Cardiac muscle cell (in vitro differentiated cells and primary cell): ENCODE data around the gene COX20. TPM values are rescaled to one million over a fixed set of nuclear protein-coding genes. Genes with fewer than 3 reads are reported as not detected.

Experiments used
- DNase-seq, 2 donors: peaks; one replicate each; pipeline versions ENCODE4 v3.0.0 to v3.0.0-alpha.2; 2010 to 2017; ENCODE audit warnings: low read depth in 1 of 2, low spot score in 1 of 2
- H3K27ac ChIP-seq: fragments of 200-600 bp; sonication (generic); 2 replicates; pipeline ENCODE4 v1.5.1; 2016
- H3K27me3 ChIP-seq: fragments of 200-600 bp; sonication (generic); 2 replicates; pipeline ENCODE4 v1.6.0; 2016; ENCODE audit warnings: control low read depth
- H3K36me3 ChIP-seq: fragments of 200-600 bp; sonication (generic); 2 replicates; pipeline ENCODE4 v1.5.1; 2016; ENCODE audit warnings: control low read depth
- H3K4me1 ChIP-seq: fragments of 200-600 bp; sonication (generic); 2 replicates; pipeline ENCODE4 v1.8.1; 2017; ENCODE audit warnings: low read depth, mild to moderate bottlenecking, mixed run types
- H3K4me3 ChIP-seq: fragments of 200-600 bp; sonication (generic); 2 replicates; pipeline ENCODE4 v1.5.1; 2016; ENCODE audit warnings: mild to moderate bottlenecking
- H3K9me3 ChIP-seq: fragments of 200-600 bp; sonication (generic); 2 replicates; pipeline ENCODE4 v1.5.1; 2017; ENCODE audit warnings: low read depth, mild to moderate bottlenecking, control low read depth
- polyA plus RNA-seq: library from polyadenylated mRNA; unstranded; fragments of >200 nt; fragmentation: Nextera tagmentation; extraction: Ambion mirVana; gene quantifications from 2 replicates; pipeline ENCODE4 v1.2.1, GENCODE V29; 2016
- total RNA-seq: library from RNA; depleted of rRNA; stranded (reverse); fragments of >200 nt; gene quantifications from 2 replicates; pipeline ENCODE4 v1.2.3, GENCODE V29; 2016
- TF ChIP-seq, protein P1 (sequence below): IDR thresholded peaks from 2 replicates; pipeline ENCODE4 v1.5.1; 2012; ENCODE audit warnings: low read depth, mild to moderate bottlenecking, low read length

Gene COX20
- total and polyA plus RNA-seq, 2 experiments from 2014 or later: 55.8 to 104 TPM

DNA sequence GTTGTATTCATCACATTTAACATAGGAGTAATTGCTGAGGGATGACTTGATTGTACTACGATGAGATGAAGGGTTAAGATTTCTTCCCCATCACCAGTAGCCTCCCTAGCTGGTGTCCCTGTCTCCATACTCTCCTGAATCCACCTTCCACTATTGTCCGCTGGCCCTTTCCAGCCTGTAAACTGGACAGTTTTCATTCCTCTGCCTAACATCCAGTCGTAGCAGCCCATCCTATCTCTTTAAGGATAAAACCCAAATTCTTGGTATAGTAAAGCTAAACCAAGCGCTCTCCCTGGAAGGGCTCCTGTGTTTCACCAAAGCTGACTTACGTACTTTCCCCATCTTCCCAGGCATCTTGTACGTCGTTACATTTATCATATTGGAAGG lies 670 bp downstream of the COX20 start:
- Histone ChIP-seq H3K36me3 (peaks cover 3% of the 10 kb centered on the region), H3K27ac (peak overlapping the region; percentile 100), H3K27me3 (no peaks in the 10 kb centered on the region), H3K9me3 (no peaks in the 10 kb centered on the region), H3K4me3 (peak overlapping the region; percentile 57), H3K4me1 (peaks cover 18% of the 10 kb centered on the region)
- TF ChIP-seq, protein P1, sequence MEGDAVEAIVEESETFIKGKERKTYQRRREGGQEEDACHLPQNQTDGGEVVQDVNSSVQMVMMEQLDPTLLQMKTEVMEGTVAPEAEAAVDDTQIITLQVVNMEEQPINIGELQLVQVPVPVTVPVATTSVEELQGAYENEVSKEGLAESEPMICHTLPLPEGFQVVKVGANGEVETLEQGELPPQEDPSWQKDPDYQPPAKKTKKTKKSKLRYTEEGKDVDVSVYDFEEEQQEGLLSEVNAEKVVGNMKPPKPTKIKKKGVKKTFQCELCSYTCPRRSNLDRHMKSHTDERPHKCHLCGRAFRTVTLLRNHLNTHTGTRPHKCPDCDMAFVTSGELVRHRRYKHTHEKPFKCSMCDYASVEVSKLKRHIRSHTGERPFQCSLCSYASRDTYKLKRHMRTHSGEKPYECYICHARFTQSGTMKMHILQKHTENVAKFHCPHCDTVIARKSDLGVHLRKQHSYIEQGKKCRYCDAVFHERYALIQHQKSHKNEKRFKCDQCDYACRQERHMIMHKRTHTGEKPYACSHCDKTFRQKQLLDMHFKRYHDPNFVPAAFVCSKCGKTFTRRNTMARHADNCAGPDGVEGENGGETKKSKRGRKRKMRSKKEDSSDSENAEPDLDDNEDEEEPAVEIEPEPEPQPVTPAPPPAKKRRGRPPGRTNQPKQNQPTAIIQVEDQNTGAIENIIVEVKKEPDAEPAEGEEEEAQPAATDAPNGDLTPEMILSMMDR: no peak
- DNase-seq: peak in 1 of 2 donors; percentile 42

- Histone ChIP-seq H3K27me3 (no peaks in the 10 kb centered on the region), H3K27ac (peak overlapping the region; percentile 100), H3K4me3 (peak overlapping the region; percentile 57), H3K9me3 (no peaks in the 10 kb centered on the region), H3K36me3 (peaks cover 3% of the 10 kb centered on the region), H3K4me1 (peaks cover 18% of the 10 kb centered on the region)
- peak in 1 of 2 donors; percentile 26 for DNase-seq
- TF ChIP-seq, protein P1: no peak
Measured at GRCh38 chr1:244836584-244836983, 1.1 kb downstream of the COX20 start.

DNA sequence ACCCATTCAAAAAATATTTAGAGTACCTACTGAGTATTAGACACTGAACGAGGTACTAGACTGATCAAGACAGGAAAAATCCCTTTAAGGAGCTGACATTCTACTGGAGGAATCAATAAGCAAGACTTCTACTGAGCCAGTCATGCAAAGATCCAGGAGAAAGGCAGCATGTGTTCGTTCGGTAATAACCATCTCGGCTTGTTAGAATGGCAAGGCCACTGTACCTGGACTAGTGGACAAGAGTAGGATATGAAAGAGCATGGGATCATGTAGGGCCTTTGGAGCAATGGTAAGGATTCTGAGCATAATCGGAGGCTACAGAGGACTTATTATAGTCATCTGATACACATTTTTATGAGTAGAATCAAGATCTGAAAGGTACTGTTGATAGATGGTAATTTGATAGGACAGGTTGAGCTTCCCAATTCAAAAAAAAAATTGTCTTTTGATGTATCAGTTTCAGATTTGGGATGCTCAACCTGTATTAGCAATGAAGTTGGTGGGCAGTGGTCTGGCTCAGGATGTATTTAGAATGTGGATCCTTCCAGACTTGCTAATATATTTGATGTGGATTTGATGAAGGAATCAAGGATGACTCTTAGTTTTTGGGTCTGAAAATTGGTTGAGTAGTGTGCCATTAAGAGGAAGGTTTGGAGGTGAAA lies 2.3 kb downstream of the COX20 start:
- Histone ChIP-seq H3K27me3 (no peaks in the 10 kb centered on the region), H3K27ac (peak overlapping the region; percentile 100), H3K9me3 (no peaks in the 10 kb centered on the region), H3K4me1 (peaks cover 18% of the 10 kb centered on the region), H3K4me3 (peak overlapping the region; percentile 57), H3K36me3 (peaks cover 12% of the 10 kb centered on the region)
- TF ChIP-seq, protein P1: no peak
- no peak for DNase-seq

DNA sequence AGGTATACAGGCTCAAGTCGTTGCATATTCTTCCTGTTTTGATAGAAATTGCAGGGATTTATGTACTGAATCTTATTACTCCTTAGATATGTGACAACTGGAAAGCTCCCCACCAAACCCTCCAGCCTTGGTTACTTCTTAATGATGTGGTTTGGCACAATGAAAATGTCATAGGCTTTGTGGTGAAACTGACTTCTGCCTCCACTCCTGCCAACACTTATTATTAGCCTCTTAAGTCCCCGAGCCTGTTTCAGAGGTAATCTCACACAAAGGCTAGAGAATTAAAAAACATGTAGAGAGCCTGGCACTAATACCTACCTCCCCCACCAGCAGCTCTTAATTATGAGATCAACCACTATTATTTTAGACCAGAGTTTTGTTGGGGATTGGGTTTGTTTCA lies 4.2 kb downstream of the COX20 start:
- H3K36me3 ChIP-seq: peaks cover 32% of the 10 kb centered on the region
- peaks cover 10% of the 10 kb centered on the region for H3K4me1 ChIP-seq
- peak overlapping the region; percentile 41 for H3K27ac ChIP-seq
- H3K27me3 ChIP-seq: no peaks in the 10 kb centered on the region
- no peak for DNase-seq
- TF ChIP-seq, protein P1: no peak
- H3K9me3 ChIP-seq: no peaks in the 10 kb centered on the region
- no peak overlapping the region for H3K4me3 ChIP-seq

- Histone ChIP-seq H3K4me1 (peaks cover 10% of the 10 kb centered on the region), H3K36me3 (peaks cover 38% of the 10 kb centered on the region), H3K27me3 (no peaks in the 10 kb centered on the region), H3K9me3 (no peaks in the 10 kb centered on the region), H3K27ac (peak overlapping the region; percentile 67), H3K4me3 (no peak overlapping the region)
- DNase-seq: no peak
- TF ChIP-seq, protein P1: no peak
Measured at GRCh38 chr1:244840219-244840794, 4.8 kb downstream of the COX20 start.
